Cardiac fibroblast (primary cell): ENCODE results near the gene GOLT1A.
A peak's percentile ranks its signal among the peaks of the same experiment; 100 is the strongest.

ENCODE experiments used
- DNase-seq, 2 donors: peaks; one replicate each; pipeline versions ENCODE4 v3.0.0 to v3.0.0-alpha.2; 2010; ENCODE audit warnings: low read depth in 2 of 2
- H3K4me3 ChIP-seq, 2 donors: replicated peaks in 1 of 2; 1 replicate in 1 of 2; 2 replicates in 1 of 2; pipeline ENCODE4 v1.5.1; 2011; ENCODE audit warnings: low read depth in 2 of 2, low read length in 2 of 2, mild to moderate bottlenecking in 2 of 2, moderate library complexity in 1 of 2
- TF ChIP-seq, protein P1 (sequence below): IDR thresholded peaks from one replicate; pipeline ENCODE4 v1.5.1; 2011; ENCODE audit warnings: low read depth, mild to moderate bottlenecking, low read length, inconsistent platforms

The GOLT1A gene

DNA sequence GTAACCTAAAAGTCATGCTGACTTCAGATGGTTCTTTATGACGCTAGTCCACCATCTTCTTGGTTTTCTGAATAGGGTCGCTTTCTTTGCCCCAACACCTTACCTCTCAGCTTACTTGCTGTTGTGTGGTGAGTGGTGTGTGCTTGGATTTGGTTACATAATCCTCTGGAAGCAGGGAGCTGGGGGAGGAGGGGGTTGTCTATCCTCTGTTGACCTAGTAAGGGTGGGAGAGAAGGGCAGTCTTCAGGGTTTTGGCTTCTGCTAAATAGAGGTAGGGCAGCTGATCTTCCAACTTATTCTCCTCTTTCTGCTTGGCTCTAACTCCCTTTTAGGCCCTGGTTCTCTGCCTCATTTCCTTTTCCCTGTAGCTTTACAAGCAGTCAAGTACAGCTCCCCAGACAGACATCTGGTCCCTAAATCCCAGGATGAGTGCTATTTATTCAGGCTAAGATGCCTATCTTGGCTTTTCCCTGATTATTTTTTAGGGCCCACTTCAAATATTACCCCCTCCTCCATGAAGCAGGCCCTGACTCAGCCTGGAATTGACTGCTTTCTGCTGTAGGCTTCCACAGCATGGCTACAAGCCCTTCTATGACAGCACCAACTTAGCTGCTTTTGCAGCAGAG, 41.3 kb downstream of the GOLT1A start:
- TF ChIP-seq, protein P1, sequence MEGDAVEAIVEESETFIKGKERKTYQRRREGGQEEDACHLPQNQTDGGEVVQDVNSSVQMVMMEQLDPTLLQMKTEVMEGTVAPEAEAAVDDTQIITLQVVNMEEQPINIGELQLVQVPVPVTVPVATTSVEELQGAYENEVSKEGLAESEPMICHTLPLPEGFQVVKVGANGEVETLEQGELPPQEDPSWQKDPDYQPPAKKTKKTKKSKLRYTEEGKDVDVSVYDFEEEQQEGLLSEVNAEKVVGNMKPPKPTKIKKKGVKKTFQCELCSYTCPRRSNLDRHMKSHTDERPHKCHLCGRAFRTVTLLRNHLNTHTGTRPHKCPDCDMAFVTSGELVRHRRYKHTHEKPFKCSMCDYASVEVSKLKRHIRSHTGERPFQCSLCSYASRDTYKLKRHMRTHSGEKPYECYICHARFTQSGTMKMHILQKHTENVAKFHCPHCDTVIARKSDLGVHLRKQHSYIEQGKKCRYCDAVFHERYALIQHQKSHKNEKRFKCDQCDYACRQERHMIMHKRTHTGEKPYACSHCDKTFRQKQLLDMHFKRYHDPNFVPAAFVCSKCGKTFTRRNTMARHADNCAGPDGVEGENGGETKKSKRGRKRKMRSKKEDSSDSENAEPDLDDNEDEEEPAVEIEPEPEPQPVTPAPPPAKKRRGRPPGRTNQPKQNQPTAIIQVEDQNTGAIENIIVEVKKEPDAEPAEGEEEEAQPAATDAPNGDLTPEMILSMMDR, result no peak
- no peak for DNase-seq

DNA sequence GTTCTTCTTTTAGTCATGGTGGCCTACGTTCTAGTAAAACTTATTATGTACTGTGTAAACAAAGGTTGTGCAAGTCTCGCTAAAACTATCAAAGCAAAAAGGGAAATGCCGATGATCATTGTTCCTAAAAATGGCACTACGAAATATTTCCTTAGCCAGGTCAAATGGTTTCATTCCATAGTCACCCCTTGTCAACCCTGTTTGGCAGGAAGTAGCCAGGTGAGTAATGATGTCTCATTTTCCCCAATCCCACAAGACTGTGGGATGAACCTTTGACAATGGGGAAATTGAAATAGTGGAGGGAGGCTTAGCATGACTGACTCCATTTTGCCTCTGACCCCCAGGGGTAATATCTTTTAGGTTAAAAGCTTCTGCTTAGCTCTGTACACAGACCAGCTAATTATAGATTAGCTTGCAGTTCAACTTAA, 42.0 kb downstream of the GOLT1A start:
- TF ChIP-seq, protein P1, result no peak
- DNase-seq, result peak; percentile 26 to 96
- no peak overlapping the region for H3K4me3 ChIP-seq

More for the DNA sequence above, 41.3 kb downstream of the GOLT1A start:
- H3K4me3 ChIP-seq, result no peak overlapping the region

DNA sequence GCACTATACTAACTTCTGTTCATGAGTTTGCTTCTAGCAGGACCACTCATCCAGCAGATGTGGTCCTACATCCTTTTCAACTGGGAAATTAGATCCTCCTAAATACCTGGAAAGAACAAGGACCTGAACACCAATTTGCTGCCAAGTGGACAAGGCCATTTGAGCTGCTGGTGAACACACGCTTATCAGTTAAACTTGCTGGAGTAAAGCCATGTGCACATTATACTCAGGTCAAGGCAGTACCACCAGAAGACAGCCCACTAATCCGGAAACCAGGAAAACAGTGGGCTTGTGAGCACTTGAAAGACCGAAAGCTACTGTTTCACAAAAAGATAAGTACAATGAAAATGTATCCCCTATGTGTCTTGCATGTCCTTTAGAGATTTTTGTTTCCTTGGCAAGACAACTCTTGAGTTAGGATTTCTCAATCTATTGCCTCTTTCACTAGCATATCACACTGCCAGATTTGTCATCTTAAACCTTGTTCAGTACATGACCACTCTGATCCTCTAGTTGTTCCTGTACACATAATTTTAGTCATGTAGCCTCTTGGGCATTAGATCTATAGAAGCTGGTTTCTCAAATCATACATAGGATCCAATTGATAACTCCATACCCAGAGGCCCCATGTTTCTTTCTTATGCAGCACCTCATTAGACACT, 43.2 kb downstream of the GOLT1A start:
- TF ChIP-seq, protein P1, result no peak
- DNase-seq, result peak in 1 of 2 donors; percentile 37
- no peak overlapping the region for H3K4me3 ChIP-seq

DNA sequence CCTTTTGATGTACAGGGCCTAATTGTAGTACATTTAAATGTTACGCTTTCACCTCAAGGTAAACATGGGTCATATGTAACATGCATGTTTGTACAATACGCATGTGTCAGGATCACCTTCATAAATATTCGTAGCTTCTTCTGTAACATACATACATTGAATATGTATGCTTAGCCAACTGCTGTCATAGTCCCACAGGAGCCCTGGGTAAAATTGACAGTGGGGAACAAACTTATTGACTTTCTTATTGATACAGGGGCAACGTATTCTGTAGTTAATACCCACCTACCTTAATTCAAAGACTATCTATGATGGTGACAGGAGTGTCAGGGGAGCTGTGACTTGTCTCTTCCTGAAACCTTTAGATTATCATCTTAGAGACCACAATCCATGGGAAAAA, 43.9 kb downstream of the GOLT1A start:
- no peak for DNase-seq
- TF ChIP-seq, protein P1, result no peak

DNA sequence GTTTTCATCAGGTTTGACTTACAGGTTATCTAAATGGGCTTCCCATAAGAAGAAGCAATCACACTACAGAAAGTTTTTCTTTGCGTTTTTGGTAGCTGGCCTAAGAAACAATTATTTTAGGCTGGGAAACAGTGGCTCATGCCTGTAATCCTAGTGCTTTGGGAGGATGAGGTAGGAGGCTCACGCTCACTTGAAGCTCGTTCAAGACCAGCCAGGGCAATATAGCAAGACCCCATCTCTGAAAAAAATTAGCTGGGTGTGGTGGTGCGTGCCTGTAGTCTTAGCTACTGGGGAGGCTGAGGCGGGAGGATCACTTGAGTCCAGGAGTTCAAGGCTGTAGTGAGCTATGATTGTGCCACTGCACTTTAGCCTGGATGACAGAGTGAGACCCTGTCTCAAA, 46.1 kb downstream of the GOLT1A start:
- H3K4me3 ChIP-seq, result no peak overlapping the region
- no peak for DNase-seq
- TF ChIP-seq, protein P1, result no peak

More for the DNA sequence above, 43.9 kb downstream of the GOLT1A start:
- no peak overlapping the region for H3K4me3 ChIP-seq

DNA sequence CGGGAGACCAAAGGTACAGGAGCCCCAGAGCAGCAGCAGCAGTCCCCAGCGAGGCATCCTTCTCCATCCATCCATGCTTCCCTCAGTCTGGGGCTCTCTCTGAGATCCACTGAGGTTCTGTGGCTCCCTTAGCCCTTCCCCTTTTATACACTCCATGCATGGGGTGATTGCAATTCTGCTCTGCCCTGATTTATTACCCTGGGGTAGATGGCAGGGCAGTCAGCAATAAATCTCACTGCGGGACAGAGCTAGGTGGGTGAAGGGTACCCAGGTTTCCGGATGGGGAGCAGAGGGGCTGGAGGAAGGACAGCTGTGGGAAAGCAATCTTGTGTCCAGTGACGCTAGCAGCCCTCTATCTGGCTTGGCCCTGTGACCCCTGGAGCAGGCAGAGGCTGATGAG, 47.6 kb downstream of the GOLT1A start, which contains the start of gene REN:
Gene REN, minus strand, starts transcription at position 119 of the 400 bp plus-strand sequence. Its CDS starts 44 bp downstream, at position 75.
- no peak within 1 kb of the TSS for H3K4me3 ChIP-seq
- no peak for DNase-seq
- TF ChIP-seq, protein P1, result no peak
